ENCODE data around the gene SCO2. TPM values are rescaled to one million over a fixed set of nuclear protein-coding genes. Genes with fewer than 3 reads are reported as not detected.

Gene SCO2
- total RNA-seq, 3 donors from 2014 or later = 1.9 to 6.6 (median 4.3) TPM

DNA sequence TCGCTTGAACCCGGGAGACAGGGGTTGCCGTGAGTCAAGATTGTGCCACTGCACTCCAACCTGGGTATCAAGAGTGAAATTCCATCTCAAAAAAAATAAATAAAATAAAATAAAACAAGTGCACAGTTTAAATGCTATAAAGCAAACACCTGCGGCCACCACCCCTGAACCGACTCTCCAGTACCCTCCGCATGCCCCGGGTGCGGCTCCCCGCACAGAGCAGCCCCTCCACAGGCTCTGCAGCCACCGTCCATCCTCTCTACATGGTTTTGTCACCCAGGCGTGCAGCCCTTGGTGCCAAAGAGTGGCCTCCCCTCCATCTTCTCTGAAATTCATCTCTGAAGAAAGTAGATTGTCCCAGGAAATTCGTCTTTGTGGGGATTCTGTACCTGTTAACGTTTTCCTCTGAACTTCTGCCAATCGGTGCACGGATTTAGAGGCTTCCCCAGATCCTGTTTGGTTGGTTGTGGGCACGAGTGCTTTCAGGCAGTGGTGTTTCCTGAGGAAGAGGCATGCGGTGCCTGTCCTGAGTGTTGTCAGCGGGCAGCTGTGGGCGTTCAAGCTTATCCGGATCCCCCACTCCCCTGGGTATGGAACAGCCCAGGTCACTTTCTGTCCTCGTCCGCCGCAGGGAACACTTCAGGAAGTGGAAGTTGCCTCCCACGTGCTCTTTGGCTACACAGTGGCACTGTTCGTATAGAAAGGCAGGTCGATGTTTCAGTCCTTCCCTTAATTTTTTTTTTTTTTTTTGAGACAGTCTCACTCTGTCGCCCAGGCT, 34.7 kb downstream of the SCO2 start:
- intact Hi-C loops (cut with DNase I; ENCODE audit: low total_unique reads) = no loop called here
- Histone ChIP-seq H3K4me1 (no peaks in the 10 kb centered on the region), H3K4me3 (no peak overlapping the region), H3K27me3 (no peaks in the 10 kb centered on the region), H3K27ac (no peak overlapping the region), H3K36me3 (no peaks in the 10 kb centered on the region), H3K9me3 (no peaks in the 10 kb centered on the region)
- TF ChIP-seq CTCF (IDR thresholded peaks at IDR 0.05) (no peak), POLR2AphosphoS5 (IDR thresholded peaks at IDR 0.05) (no peak), POLR2A (IDR thresholded peaks at IDR 0.05) (no peak)
- DNase-seq (ENCODE audit: low spot score in 2 of 2) = no peak

DNA sequence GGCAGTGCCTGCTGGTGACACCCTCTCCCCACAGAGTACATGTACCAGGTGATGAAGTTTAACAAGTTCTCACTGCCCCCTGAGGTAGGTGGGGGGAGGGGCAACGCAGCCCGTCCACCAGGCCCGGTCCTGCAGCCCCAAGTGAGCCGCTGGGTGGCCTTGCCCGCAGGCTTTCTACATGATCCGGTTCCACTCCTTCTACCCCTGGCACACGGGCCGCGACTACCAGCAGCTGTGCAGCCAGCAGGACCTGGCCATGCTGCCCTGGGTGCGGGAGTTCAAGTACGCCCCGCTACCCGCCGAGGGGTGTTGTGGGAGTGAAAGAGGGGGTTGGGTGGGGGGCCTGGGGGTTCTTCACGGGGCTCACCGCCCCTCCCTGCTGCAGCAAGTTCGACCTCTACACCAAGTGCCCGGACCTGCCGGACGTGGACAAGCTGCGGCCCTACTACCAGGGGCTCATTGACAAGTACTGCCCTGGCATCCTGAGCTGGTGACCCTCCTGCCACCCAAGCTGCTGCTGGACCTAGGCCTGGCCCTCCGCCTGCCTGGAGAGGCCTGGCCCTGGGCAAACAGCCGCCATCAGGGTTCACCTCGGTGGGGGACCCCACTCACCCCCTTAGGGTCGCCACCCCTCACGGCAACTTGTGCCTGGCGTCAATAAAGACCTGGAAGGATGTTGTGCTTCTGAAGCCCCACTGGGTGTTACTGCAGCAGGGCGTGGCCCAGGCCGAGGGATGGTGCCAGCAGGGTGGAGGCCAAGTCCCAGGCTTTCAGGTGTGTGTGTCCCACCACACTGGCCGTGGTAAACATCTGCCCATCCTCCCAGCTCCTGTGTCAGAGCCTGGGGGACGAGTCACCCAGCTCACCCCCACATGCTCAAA, 35.8 kb downstream of the SCO2 start:
- DNase-seq (ENCODE audit: low spot score in 2 of 2) = no peak
- Histone ChIP-seq H3K4me3 (no peak overlapping the region), H3K9me3 (no peaks in the 10 kb centered on the region), H3K4me1 (no peaks in the 10 kb centered on the region), H3K27me3 (no peaks in the 10 kb centered on the region), H3K27ac (no peak overlapping the region), H3K36me3 (no peaks in the 10 kb centered on the region)
- TF ChIP-seq POLR2A (IDR thresholded peaks at IDR 0.05) = no peak
- TF ChIP-seq POLR2AphosphoS5 (IDR thresholded peaks at IDR 0.05) = no peak
- no peak for TF ChIP-seq CTCF (IDR thresholded peaks at IDR 0.05)
- intact Hi-C loops (cut with DNase I; ENCODE audit: low total_unique reads) = no loop called here

DNA sequence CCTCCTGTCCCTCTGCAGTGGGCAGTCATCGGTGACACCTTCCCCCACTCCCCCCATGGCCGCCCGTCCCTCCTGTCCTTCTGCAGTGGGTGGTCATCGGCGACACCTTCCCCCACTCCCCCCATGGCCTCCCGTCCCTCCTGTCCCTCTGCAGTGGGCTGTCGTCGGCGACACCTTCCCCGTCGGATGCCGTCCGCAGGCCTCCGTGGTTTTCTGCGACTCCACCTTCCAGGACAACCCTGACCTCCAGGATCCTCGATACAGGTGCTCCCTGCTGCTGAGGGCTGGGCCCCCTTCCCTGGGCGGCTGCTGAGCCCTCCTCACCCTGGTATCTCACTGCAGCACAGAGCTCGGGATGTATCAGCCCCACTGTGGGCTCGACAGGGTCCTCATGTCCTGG, 36.5 kb downstream of the SCO2 start:
- H3K4me1 ChIP-seq = no peaks in the 10 kb centered on the region

DNA sequence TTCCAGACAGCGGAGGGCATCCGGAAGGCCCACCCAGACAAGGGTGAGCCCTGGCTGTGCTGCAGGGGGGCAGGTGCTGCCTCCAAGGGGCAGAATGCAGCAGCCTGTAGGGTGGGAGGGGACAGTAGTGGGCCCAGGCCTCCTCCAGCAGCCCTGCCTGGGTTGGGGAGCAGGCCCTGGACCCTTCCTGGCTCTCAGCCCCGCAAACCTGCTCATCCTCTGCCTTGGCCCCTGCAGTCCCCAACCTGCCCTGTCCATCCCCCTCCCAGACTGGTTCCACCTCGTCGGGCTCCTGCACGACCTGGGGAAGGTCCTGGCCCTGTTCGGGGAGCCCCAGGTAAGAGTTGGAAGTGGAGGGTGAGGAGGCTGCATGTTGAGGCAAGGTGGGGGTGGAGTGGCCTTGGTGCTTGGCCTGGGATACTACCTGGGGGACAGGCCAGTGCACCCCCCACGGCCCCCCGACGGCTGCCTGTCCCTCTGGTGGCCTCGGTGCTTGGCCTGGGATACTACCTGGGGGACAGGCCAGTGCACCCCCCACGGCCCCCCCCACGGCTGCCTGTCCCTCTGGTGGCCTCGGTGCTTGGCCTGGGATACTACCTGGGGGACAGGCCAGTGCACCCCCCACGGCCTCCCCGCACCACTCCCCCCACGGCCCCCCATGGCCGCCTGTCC, 37.3 kb downstream of the SCO2 start:
- peaks cover 0 to 2% of the 10 kb centered on the region in 2 donors for H3K27me3 ChIP-seq
- TF ChIP-seq CTCF (IDR thresholded peaks at IDR 0.05) (no peak), POLR2A (IDR thresholded peaks at IDR 0.05) (no peak), POLR2AphosphoS5 (IDR thresholded peaks at IDR 0.05) (no peak)
- no peak overlapping the region for H3K27ac ChIP-seq
- H3K36me3 ChIP-seq = no peaks in the 10 kb centered on the region
- intact Hi-C loops (cut with DNase I; ENCODE audit: low total_unique reads) = no loop called here
- no peaks in the 10 kb centered on the region for H3K9me3 ChIP-seq
- no peak overlapping the region for H3K4me3 ChIP-seq
- H3K4me1 ChIP-seq = no peaks in the 10 kb centered on the region
- no peak for DNase-seq (ENCODE audit: low spot score in 2 of 2)

More for the DNA sequence above, 36.5 kb downstream of the SCO2 start:
- Histone ChIP-seq H3K36me3 (no peaks in the 10 kb centered on the region), H3K27me3 (no peaks in the 10 kb centered on the region), H3K4me3 (no peak overlapping the region), H3K27ac (no peak overlapping the region), H3K9me3 (no peaks in the 10 kb centered on the region)
- TF ChIP-seq POLR2AphosphoS5 (IDR thresholded peaks at IDR 0.05) (no peak), CTCF (IDR thresholded peaks at IDR 0.05) (no peak), POLR2A (IDR thresholded peaks at IDR 0.05) (no peak)
- no peak for DNase-seq (ENCODE audit: low spot score in 2 of 2)
- intact Hi-C loops (cut with DNase I; ENCODE audit: low total_unique reads) = no loop called here

All from breast epithelium (tissue), 4 donors.